Activated CD8-positive, alpha-beta T cell treated with anti-CD3 and anti-CD28 coated beads for 36 hours (primary cell): Measurements from ENCODE around the gene TMC5. TPM values are rescaled to one million over a fixed set of nuclear protein-coding genes. Genes with fewer than 3 reads are reported as not detected.
"Not testable (repeated sequence)": the region's sequence is repeated elsewhere in the genome, so short reads cannot be mapped to it uniquely, and the experiment has no call there.

ENCODE experiments used
- ATAC-seq: fragments of 200-7000 bp; cut with Tn5 transposase; one replicate; pipeline ENCODE4 v1.10.0; 2021; ENCODE audit warnings: mild to moderate bottlenecking, moderate library complexity
- CTCF ChIA-PET: fragments of 350-600 bp; sonication (Branson Sonifier 250); formaldehyde crosslinking; loops from one replicate; lab custom pipeline; 2021; ENCODE audit warnings: antibody characterized with exemption; lab: Charles Lee
- POLR2A ChIA-PET: fragments of 350-600 bp; sonication (Branson Sonifier 250); formaldehyde crosslinking; loops from one replicate; lab custom pipeline; 2021; ENCODE audit warnings: antibody characterized with exemption; lab: Charles Lee
- DNase-seq: peaks from one replicate; pipeline ENCODE4 v3.0.0-alpha.2; 2020
- H3K27ac Mint-ChIP-seq: one replicate; pipeline ENCODE4 v1.8.0; 2021; ENCODE audit warnings: mild to moderate bottlenecking, mixed read lengths
- H3K27me3 Mint-ChIP-seq: one replicate; pipeline ENCODE4 v1.8.0; 2021; ENCODE audit warnings: mixed read lengths
- H3K36me3 Mint-ChIP-seq: one replicate; pipeline ENCODE4 v1.8.0; 2021; ENCODE audit warnings: low read depth, mixed read lengths
- H3K4me1 Mint-ChIP-seq: one replicate; pipeline ENCODE4 v1.8.0; 2021; ENCODE audit warnings: low read depth, mixed read lengths
- H3K4me3 Mint-ChIP-seq: one replicate; pipeline ENCODE4 v1.8.0; 2021; ENCODE audit warnings: mild to moderate bottlenecking, moderate library complexity, mixed read lengths
- H3K9me3 Mint-ChIP-seq: one replicate; pipeline ENCODE4 v1.8.0; 2021; ENCODE audit warnings: mixed read lengths
- intact Hi-C: fragments of 100-400 bp; cut with micrococcal nuclease; formaldehyde crosslinking; loops from one replicate; pipeline ENCODE4 v1.10.0; 2022
- total RNA-seq, 2 experiments: library from RNA; stranded (reverse); gene quantifications; one replicate each; pipeline ENCODE4 v1.2.3, GENCODE V29; 2021
- TF ChIP-seq, protein P1 (sequence below): fragments of 200-600 bp; IDR thresholded peaks from one replicate; pipeline ENCODE4 v1.8.0; 2022; ENCODE audit warnings: antibody characterized with exemption, mild to moderate bottlenecking

The TMC5 gene
- total RNA-seq, 2 experiments from 2014 or later: not detected

DNA sequence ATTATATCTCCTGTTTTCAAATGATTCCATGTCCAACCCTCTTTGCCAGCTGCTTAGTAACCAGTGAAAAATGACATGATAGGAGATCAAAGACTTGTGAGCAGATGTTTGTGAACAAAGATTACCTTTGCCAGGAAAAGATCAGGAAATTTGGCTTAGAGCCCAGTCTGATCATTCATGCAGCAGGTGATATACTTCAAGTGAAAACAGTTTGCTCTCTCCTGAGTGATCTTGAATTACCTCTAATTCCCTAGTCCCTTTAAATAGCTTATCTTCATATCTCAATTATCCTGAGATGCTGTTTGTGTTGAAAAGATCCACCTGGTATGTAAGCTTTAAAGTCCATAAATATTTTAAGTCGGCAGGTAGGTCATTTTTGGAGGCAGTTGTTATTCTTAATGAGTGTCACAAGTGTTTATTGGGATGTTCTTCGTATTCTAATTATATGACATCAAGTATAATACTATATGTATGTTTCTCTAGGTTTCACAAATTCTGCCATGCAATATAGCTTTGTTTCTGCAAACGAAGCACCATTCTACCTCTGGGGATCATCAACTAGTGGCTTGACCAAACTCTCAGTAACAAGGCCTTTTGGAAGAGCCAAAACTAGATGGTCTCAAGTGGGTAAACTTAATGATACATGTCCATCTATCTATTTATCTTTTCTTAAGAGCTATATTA lies 124.6 kb downstream of the TMC5 start:
- H3K27me3 Mint-ChIP-seq: no peaks in the 10 kb centered on the region
- H3K9me3 Mint-ChIP-seq: no peaks in the 10 kb centered on the region
- no peaks in the 10 kb centered on the region for H3K4me1 Mint-ChIP-seq
- no peak overlapping the region for H3K27ac Mint-ChIP-seq
- H3K36me3 Mint-ChIP-seq: peaks cover 32% of the 10 kb centered on the region
- ATAC-seq (no peak), DNase-seq (no peak)
- POLR2A ChIA-PET: interaction anchor here (1.4 kb wide), 1 partner anchor 13 kb away, joined by 4 read pairs; the partner anchor contains the start of gene VPS35L
- no peak overlapping the region for H3K4me3 Mint-ChIP-seq
- intact Hi-C loops: no loop called here
- TF ChIP-seq, protein P1, sequence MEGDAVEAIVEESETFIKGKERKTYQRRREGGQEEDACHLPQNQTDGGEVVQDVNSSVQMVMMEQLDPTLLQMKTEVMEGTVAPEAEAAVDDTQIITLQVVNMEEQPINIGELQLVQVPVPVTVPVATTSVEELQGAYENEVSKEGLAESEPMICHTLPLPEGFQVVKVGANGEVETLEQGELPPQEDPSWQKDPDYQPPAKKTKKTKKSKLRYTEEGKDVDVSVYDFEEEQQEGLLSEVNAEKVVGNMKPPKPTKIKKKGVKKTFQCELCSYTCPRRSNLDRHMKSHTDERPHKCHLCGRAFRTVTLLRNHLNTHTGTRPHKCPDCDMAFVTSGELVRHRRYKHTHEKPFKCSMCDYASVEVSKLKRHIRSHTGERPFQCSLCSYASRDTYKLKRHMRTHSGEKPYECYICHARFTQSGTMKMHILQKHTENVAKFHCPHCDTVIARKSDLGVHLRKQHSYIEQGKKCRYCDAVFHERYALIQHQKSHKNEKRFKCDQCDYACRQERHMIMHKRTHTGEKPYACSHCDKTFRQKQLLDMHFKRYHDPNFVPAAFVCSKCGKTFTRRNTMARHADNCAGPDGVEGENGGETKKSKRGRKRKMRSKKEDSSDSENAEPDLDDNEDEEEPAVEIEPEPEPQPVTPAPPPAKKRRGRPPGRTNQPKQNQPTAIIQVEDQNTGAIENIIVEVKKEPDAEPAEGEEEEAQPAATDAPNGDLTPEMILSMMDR: no peak
- CTCF ChIA-PET: interaction anchor here (0.8 to 1.0 kb wide), 2 partner anchors 40 to 42 kb away, joined by 3 read pairs; no protein-coding TSS in a partner anchor

DNA sequence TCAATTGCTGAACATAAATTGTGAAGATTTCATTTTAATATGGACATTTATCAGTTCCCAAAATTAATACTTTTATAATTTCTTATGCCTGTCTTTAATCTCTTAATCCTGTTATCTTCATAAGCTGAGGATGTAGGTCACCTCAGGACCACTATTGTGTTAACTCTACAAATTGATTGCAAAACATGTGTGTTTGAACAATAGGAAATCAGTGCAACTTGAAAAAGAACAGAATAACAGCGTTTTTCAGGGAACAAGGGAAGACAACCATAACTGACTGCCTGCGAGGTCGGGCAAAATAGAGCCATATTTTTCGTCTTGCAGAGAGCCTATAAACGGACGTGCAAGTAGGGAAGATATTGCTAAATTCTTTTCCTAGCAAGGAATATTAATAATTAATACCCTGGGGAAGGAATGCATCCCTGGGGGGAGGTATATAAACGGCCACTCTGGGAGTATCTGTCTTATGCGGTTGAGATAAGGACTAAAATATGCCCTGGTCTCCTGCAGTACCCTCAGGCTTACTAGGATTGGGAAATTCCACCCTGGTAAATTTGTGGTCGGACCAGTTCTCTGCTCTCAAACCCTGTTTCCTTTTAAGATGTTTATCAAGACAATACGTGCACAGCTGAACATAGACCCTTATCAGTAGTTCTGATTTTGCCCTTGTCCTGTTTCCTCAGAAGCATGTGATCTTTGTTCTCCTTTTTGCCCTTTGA lies 125.8 kb downstream of the TMC5 start:
- ATAC-seq, H3K27me3 Mint-ChIP-seq, DNase-seq, H3K9me3 Mint-ChIP-seq, H3K27ac Mint-ChIP-seq, H3K4me3 Mint-ChIP-seq, H3K4me1 Mint-ChIP-seq, intact Hi-C loops: not testable (repeated sequence)
- CTCF ChIA-PET: interaction anchor here (1.0 kb wide), 1 partner anchor 41 kb away, joined by 3 read pairs; no protein-coding TSS in a partner anchor
- H3K36me3 Mint-ChIP-seq: peaks cover 31% of the 10 kb centered on the region
- POLR2A ChIA-PET: interaction anchor here (1.4 kb wide), 1 partner anchor 12 kb away, joined by 4 read pairs; the partner anchor contains the start of gene VPS35L

DNA sequence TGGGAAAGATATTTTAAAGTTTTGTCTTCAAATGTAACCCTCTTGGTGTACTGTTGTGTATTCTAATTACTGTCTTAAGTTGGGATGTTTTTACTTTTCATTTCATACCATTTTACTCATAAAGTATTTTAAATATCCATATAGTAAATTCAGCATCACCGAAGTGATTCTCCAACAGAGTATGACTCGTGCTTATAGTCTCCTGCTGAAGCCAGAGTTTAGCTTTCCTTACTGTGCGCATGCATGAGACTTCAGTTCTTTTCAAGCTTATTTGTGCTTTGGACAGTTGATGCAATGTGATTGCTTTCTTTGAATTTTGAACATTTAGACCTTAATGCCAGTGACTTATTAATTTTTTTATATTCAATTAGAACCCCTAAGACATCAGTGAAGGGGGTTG lies 130.5 kb downstream of the TMC5 start:
- no peaks in the 10 kb centered on the region for H3K27me3 Mint-ChIP-seq
- H3K36me3 Mint-ChIP-seq: peaks cover 19% of the 10 kb centered on the region
- no peak for DNase-seq
- ChIA-PET POLR2A (interaction anchor here (1.1 kb wide), 1 partner anchor 24 kb away, joined by 6 read pairs; the partner anchor contains the start of gene CCP110), CTCF (interaction anchor here (1.1 to 1.8 kb wide), 2 partner anchors 15 to 45 kb away, joined by 3 to 4 read pairs; no protein-coding TSS in a partner anchor)
- H3K4me1 Mint-ChIP-seq: no peaks in the 10 kb centered on the region
- no peak overlapping the region for H3K27ac Mint-ChIP-seq
- intact Hi-C loops: no loop called here
- ATAC-seq: no peak
- no peak overlapping the region for H3K4me3 Mint-ChIP-seq
- TF ChIP-seq, protein P1: no peak
- no peaks in the 10 kb centered on the region for H3K9me3 Mint-ChIP-seq

Other genes with a start within 250 kb of the TMC5 start
- under 1 TPM in 1 of 2 experiments, not detected in 1; 0.59 TPM for gene SYT17, start 249.6 kb upstream of the TMC5 start, total RNA-seq
- not detected for gene CLEC19A, start 132.2 kb upstream of the TMC5 start, total RNA-seq
- 10 to 100 TPM; 20.0 TPM for gene GDE1, start 104.2 kb downstream of the TMC5 start, total RNA-seq
- 10 to 100 TPM; 24.2 to 25.8 TPM for gene CCP110, start 106.1 kb downstream of the TMC5 start, total RNA-seq
- 10 to 100 TPM; 32.1 to 34.8 TPM for gene VPS35L, start 137.8 kb downstream of the TMC5 start, total RNA-seq